Thyroid gland (tissue), 4 donors: Measurements from ENCODE around the gene THBS1. TPM values are rescaled to one million over a fixed set of nuclear protein-coding genes. Genes with fewer than 3 reads are reported as not detected.

Experiments
- DNase-seq, 2 donors: peaks; one replicate each; pipeline ENCODE4 v3.0.0-alpha.2; 2019
- H3K27ac ChIP-seq, 3 donors: fragments of 200-600 bp; sonication (generic); 1 replicate in 2 of 3; 2 replicates in 1 of 3; pipeline ENCODE4 v1.5.1; 2016 to 2019; ENCODE audit warnings: mild to moderate bottlenecking in 1 of 3, moderate library complexity in 1 of 3
- H3K27me3 ChIP-seq: fragments of 200-600 bp; sonication (generic); one replicate; pipeline ENCODE4 v1.5.1; 2019
- H3K36me3 ChIP-seq, 2 donors: fragments of 200-600 bp; sonication (generic); one replicate each; pipeline ENCODE4 v1.5.1; 2016 to 2019
- H3K4me1 ChIP-seq, 2 donors: fragments of 200-600 bp; sonication (generic); one replicate each; pipeline ENCODE4 v1.5.1; 2017 to 2019
- H3K4me3 ChIP-seq, 3 donors: fragments of 200-600 bp; sonication (generic); replicated peaks in 1 of 3; 1 replicate in 2 of 3; 2 replicates in 1 of 3; pipeline ENCODE4 v1.5.1; 2016; ENCODE audit warnings: mild to moderate bottlenecking in 1 of 3
- H3K9me3 ChIP-seq: fragments of 200-600 bp; sonication (generic); one replicate; pipeline ENCODE4 v1.5.1; 2017
- POLR2A ChIP-seq, 2 donors: fragments of 450-650 bp; IDR thresholded peaks; one replicate each; pipeline ENCODE4 v1.6.1; 2017; ENCODE audit warnings: antibody characterized with exemption in 2 of 2, mild to moderate bottlenecking in 2 of 2, moderate library complexity in 1 of 2
- WGBS, 2 donors: methylation state at CpG; one replicate each; pipeline ENCODE4 v1.1.5; 2017; 5-methylcytosine and 5-hydroxymethylcytosine counted together
- intact Hi-C: fragments of 100-400 bp; cut with DNase I; formaldehyde crosslinking; loops from one replicate; pipeline ENCODE4 v1.15.1; 2023
- total RNA-seq, 4 donors: library from RNA; depleted of rRNA; stranded (reverse); fragments of >200 nt; gene quantifications; one replicate each; pipeline ENCODE4 v1.2.3, GENCODE V29; 2016
- TF ChIP-seq, protein P1 (sequence below), 6 experiments: fragments of 200-600 bp in 3 of 6; fragments of 450-650 bp in 3 of 6; sonication (generic) in 3 of 6; IDR thresholded peaks; one replicate each; pipeline ENCODE4 v1.5.1; 2016 to 2019; ENCODE audit warnings: antibody characterized with exemption in 6 of 6, mild to moderate bottlenecking in 2 of 6, inconsistent platforms in 1 of 6, moderate library complexity in 1 of 6

The THBS1 gene
- total RNA-seq, 4 donors from 2014 or later, result 15.3 to 155 (median 57.8) TPM

DNA sequence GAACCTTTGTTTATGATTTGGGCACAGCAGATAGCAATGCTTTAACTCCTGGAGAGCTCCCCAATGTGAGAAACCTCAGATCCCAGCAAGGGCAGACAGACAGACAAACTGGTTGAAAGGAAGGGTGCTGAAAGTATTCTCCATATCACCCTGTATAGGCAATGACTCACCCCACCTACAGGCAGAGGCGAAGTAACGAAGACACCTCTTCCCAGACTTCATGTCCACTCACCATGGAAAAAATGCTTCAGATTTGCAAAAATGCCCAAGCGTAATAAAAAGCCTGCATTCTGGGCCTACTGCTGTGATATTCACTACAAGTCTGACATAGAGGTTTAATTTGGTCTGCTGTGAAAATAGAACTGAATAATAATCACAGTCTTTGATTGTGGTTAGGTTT lies 50.5 kb downstream of the THBS1 start:
- Histone ChIP-seq H3K36me3 (no peaks in the 10 kb centered on the region), H3K4me1 (no peaks in the 10 kb centered on the region), H3K9me3 (no peaks in the 10 kb centered on the region), H3K27ac (no peak overlapping the region), H3K27me3 (no peaks in the 10 kb centered on the region), H3K4me3 (no peak overlapping the region)
- intact Hi-C loops, result no loop called here
- TF ChIP-seq, protein P1, sequence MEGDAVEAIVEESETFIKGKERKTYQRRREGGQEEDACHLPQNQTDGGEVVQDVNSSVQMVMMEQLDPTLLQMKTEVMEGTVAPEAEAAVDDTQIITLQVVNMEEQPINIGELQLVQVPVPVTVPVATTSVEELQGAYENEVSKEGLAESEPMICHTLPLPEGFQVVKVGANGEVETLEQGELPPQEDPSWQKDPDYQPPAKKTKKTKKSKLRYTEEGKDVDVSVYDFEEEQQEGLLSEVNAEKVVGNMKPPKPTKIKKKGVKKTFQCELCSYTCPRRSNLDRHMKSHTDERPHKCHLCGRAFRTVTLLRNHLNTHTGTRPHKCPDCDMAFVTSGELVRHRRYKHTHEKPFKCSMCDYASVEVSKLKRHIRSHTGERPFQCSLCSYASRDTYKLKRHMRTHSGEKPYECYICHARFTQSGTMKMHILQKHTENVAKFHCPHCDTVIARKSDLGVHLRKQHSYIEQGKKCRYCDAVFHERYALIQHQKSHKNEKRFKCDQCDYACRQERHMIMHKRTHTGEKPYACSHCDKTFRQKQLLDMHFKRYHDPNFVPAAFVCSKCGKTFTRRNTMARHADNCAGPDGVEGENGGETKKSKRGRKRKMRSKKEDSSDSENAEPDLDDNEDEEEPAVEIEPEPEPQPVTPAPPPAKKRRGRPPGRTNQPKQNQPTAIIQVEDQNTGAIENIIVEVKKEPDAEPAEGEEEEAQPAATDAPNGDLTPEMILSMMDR (IDR thresholded peaks at IDR 0.05), result no peak
- TF ChIP-seq POLR2A (IDR thresholded peaks at IDR 0.05), result no peak
- 94 to 97% methylated on average over 3 of the region's 3 CpGs for WGBS, 2 donors
- no peak for DNase-seq

- 93 to 96% methylated on average over 1 of the region's 1 CpG for WGBS, 2 donors
- no peaks in the 10 kb centered on the region for H3K27me3 ChIP-seq
- DNase-seq, result no peak
Measured at GRCh38 chr15:39638041-39638440, 57.2 kb downstream of the THBS1 start.

DNA sequence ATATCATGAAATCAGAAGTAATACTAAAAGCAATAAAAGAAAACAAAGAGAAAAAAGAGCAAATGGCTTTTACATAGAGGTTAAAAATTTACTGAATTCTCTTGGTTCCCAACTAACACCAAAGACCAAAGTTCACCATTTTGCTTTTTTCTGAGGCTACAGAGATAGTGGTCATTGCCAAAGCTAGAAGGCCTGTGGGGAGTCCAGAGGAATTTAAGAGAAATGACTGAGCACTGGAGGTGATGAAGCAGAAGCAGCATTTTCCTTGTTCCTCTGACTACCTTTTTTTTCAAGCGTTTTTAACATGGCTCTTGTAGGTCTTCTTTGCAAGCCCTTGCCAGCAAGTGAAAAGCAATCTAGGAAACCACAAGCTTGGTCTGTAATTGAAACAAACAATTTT lies 58.2 kb downstream of the THBS1 start:
- intact Hi-C loops, result no loop called here
- TF ChIP-seq POLR2A (IDR thresholded peaks at IDR 0.05), result no peak
- TF ChIP-seq, protein P1 (IDR thresholded peaks at IDR 0.05), result no peak
- 85 to 91% methylated on average over 1 of the region's 1 CpG for WGBS, 2 donors
- Histone ChIP-seq H3K36me3 (no peaks in the 10 kb centered on the region), H3K4me1 (no peaks in the 10 kb centered on the region), H3K9me3 (no peaks in the 10 kb centered on the region), H3K27me3 (no peaks in the 10 kb centered on the region), H3K27ac (no peak overlapping the region), H3K4me3 (no peak overlapping the region)
- DNase-seq, result no peak

More at GRCh38 chr15:39638041-39638440, 57.2 kb downstream of the THBS1 start:
- H3K36me3 ChIP-seq, result no peaks in the 10 kb centered on the region
- H3K27ac ChIP-seq, result no peak overlapping the region
- H3K4me1 ChIP-seq, result no peaks in the 10 kb centered on the region
- intact Hi-C loops, result no loop called here
- TF ChIP-seq POLR2A (IDR thresholded peaks at IDR 0.05), result no peak
- TF ChIP-seq, protein P1 (IDR thresholded peaks at IDR 0.05), result no peak
- H3K4me3 ChIP-seq, result no peak overlapping the region
- no peaks in the 10 kb centered on the region for H3K9me3 ChIP-seq

DNA sequence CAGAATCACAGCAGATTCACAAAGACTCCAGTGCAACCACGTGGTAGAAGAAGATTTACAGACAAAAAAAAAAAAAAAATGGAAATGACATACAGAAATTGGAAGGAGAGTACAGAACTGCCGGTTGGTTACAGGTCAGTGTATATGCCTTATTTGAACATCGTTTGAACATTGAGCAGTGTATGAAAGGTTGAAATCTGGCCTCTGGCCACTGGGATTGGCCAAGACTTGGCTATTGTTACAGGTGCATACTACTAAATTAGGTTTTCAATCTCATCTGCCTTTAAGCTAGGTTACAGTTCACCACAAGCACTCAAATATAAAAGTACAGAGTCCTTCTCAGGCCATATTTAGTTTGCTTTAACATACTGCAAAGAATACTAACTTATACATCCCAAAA lies 59.8 kb downstream of the THBS1 start:
- Histone ChIP-seq H3K27ac (no peak overlapping the region), H3K9me3 (no peaks in the 10 kb centered on the region), H3K36me3 (no peaks in the 10 kb centered on the region), H3K4me3 (no peak overlapping the region), H3K27me3 (no peaks in the 10 kb centered on the region), H3K4me1 (no peaks in the 10 kb centered on the region)
- intact Hi-C loops, result no loop called here
- WGBS, 2 donors, result 82 to 89% methylated on average over 3 of the region's 3 CpGs
- no peak for DNase-seq
- no peak for TF ChIP-seq POLR2A (IDR thresholded peaks at IDR 0.05)
- TF ChIP-seq, protein P1 (IDR thresholded peaks at IDR 0.05), result no peak

DNA sequence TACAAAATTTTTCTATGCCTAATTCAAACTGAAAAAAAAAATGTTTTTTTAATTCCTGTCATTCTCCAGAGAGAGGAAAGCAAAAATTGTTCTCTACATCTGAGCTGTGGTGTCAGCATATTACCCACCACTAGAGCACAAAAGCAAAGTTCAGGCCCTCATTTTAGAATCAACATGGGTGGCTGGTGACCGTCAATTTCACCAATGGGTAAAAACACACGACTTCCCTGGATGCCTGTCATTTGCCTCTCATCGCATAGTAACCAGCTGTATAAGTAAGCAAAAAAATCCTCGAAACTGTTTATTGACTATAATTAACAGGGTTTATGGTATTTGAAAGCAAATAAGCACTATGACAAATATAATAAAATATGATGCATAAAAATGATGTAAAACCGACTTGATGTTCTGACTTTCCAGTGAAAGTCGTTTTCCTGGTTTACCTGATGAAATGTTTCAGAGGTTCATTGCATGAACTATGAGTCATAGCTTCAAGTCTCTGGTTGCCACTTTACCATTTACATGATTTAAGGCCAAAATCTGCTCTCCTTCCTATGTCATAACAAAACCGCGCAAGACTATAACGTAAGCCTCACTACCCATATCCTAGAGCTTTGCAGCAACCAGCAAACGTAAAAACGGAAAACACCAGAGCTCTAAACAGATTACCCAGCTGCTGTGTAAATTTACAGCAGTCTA lies 60.5 kb downstream of the THBS1 start:
- Histone ChIP-seq H3K36me3 (no peaks in the 10 kb centered on the region), H3K27ac (no peak overlapping the region), H3K9me3 (no peaks in the 10 kb centered on the region), H3K4me1 (no peaks in the 10 kb centered on the region), H3K27me3 (no peaks in the 10 kb centered on the region), H3K4me3 (no peak overlapping the region)
- intact Hi-C loops, result no loop called here
- DNase-seq, result no peak
- no peak for TF ChIP-seq POLR2A (IDR thresholded peaks at IDR 0.05)
- 80 to 88% methylated on average over 11 of the region's 11 CpGs for WGBS, 2 donors
